ENCODE results near the gene CSK. TPM values are rescaled to one million over a fixed set of nuclear protein-coding genes. Genes with fewer than 3 reads are reported as not detected.

Gene CSK
- total RNA-seq, 1 experiment from 2014 or later, result 82.6 TPM

- CTCF ChIA-PET, result interaction anchor here (2.2 kb wide), 1 partner anchor 8 kb away, joined by 7 read pairs; no protein-coding TSS in a partner anchor
- Mint-ChIP-seq H3K4me3 (ENCODE audit: low read depth, unreplicated experiment) (no peak overlapping the region), H3K4me1 (ENCODE audit: low read depth, unreplicated experiment) (peaks cover under 1% of the 10 kb centered on the region), H3K27ac (ENCODE audit: unreplicated experiment) (no peak overlapping the region), H3K27me3 (ENCODE audit: unreplicated experiment) (no peaks in the 10 kb centered on the region), H3K9me3 (ENCODE audit: low read depth, unreplicated experiment) (no peaks in the 10 kb centered on the region), H3K36me3 (ENCODE audit: insufficient read depth, unreplicated experiment) (peaks cover 12% of the 10 kb centered on the region)
- no peak for TF ChIP-seq CTCF (IDR thresholded peaks at IDR 0.05; ENCODE audit: unreplicated experiment)
- no TSS peak for BruUV-seq (replicated peaks)
- intact Hi-C loops (cut with micrococcal nuclease; ENCODE audit: unreplicated experiment), result no loop called here
- DNase-seq, result no peak
Observed at GRCh38 chr15:74795966-74796625, 14.2 kb downstream of the CSK start.

GRCh38 chr15:74798388-74799254 lies 16.7 kb downstream of the CSK start:
- Mint-ChIP-seq H3K27me3 (ENCODE audit: unreplicated experiment) (no peaks in the 10 kb centered on the region), H3K36me3 (ENCODE audit: insufficient read depth, unreplicated experiment) (peaks cover 31% of the 10 kb centered on the region), H3K4me1 (ENCODE audit: low read depth, unreplicated experiment) (no peaks in the 10 kb centered on the region), H3K9me3 (ENCODE audit: low read depth, unreplicated experiment) (no peaks in the 10 kb centered on the region), H3K4me3 (ENCODE audit: low read depth, unreplicated experiment) (no peak overlapping the region), H3K27ac (ENCODE audit: unreplicated experiment) (no peak overlapping the region)
- TF ChIP-seq CTCF (IDR thresholded peaks at IDR 0.05; ENCODE audit: unreplicated experiment), result no peak
- intact Hi-C loops (cut with micrococcal nuclease; ENCODE audit: unreplicated experiment), result no loop called here
- DNase-seq, result no peak
- CTCF ChIA-PET, result interaction anchor here (0.6 to 2.2 kb wide), 3 partner anchors 11 to 124 kb away, joined by 3 to 7 read pairs (median 5); no protein-coding TSS in a partner anchor
- BruUV-seq (replicated peaks), result no TSS peak

- Mint-ChIP-seq H3K4me1 (ENCODE audit: low read depth, unreplicated experiment) (no peaks in the 10 kb centered on the region), H3K27ac (ENCODE audit: unreplicated experiment) (no peak overlapping the region), H3K9me3 (ENCODE audit: low read depth, unreplicated experiment) (no peaks in the 10 kb centered on the region), H3K4me3 (ENCODE audit: low read depth, unreplicated experiment) (no peak overlapping the region), H3K27me3 (ENCODE audit: unreplicated experiment) (no peaks in the 10 kb centered on the region), H3K36me3 (ENCODE audit: insufficient read depth, unreplicated experiment) (peaks cover 36% of the 10 kb centered on the region)
- CTCF ChIA-PET, result interaction anchor here (0.6 to 2.4 kb wide), 9 partner anchors 10 to 767 kb away, joined by 3 to 19 read pairs (median 3); partner anchors contain the start of genes CPLX3 and CSK
- BruUV-seq (replicated peaks), result no TSS peak
- no peak for DNase-seq
- intact Hi-C loops (cut with micrococcal nuclease; ENCODE audit: unreplicated experiment), result no loop called here
- no peak for TF ChIP-seq CTCF (IDR thresholded peaks at IDR 0.05; ENCODE audit: unreplicated experiment)
Observed at GRCh38 chr15:74799255-74799855, 17.5 kb downstream of the CSK start.

- peak; percentile 91 for DNase-seq
- H3K4me3 Mint-ChIP-seq (ENCODE audit: low read depth, unreplicated experiment), result no peak overlapping the region
- intact Hi-C loops (cut with micrococcal nuclease; ENCODE audit: unreplicated experiment), result loop anchor here (1.0 kb wide), 1 partner anchor 31 kb away; no protein-coding TSS in a partner anchor
- CTCF ChIA-PET, result interaction anchor here (0.6 to 2.4 kb wide), 9 partner anchors 11 to 767 kb away, joined by 3 to 19 read pairs (median 3); partner anchors contain the start of genes CPLX3 and CSK
- peaks cover 36% of the 10 kb centered on the region for H3K36me3 Mint-ChIP-seq (ENCODE audit: insufficient read depth, unreplicated experiment)
- H3K9me3 Mint-ChIP-seq (ENCODE audit: low read depth, unreplicated experiment), result no peaks in the 10 kb centered on the region
- no TSS peak for BruUV-seq (replicated peaks)
- H3K27ac Mint-ChIP-seq (ENCODE audit: unreplicated experiment), result no peak overlapping the region
- no peaks in the 10 kb centered on the region for H3K4me1 Mint-ChIP-seq (ENCODE audit: low read depth, unreplicated experiment)
- H3K27me3 Mint-ChIP-seq (ENCODE audit: unreplicated experiment), result no peaks in the 10 kb centered on the region
- TF ChIP-seq CTCF (IDR thresholded peaks at IDR 0.05; ENCODE audit: unreplicated experiment), result peak; percentile 98
Observed at GRCh38 chr15:74799856-74800558, 18.1 kb downstream of the CSK start.

Measured in Calu3 (cell line).